HG03442 (cell line): ENCODE data around the gene LRRC34.

Source experiments
- ATAC-seq: cut with Tn5 transposase; IDR thresholded peaks from one replicate; pipeline ENCODE4 v1.9.1; 2021; ENCODE audit warnings: mild to moderate bottlenecking, moderate library complexity; ENCODE audit not compliant: unreplicated experiment

Gene LRRC34

GRCh38 chr3:169815590-169816150 lies 3.0 kb upstream of the LRRC34 start:
- ATAC-seq = no peak

GRCh38 chr3:169813757-169814517 lies 1.2 kb upstream of the LRRC34 start:
- ATAC-seq = peak; percentile 89

- no peak for ATAC-seq
Observed at GRCh38 chr3:169813278-169813677, 574 bp upstream of the LRRC34 start.

- ATAC-seq = peak; percentile 2
Observed at GRCh38 chr3:169811631-169812331, 923 bp downstream of the LRRC34 start.

GRCh38 chr3:169809230-169809795 lies 3.4 kb downstream of the LRRC34 start:
- ATAC-seq = no peak

- no peak for ATAC-seq
Observed at GRCh38 chr3:169804681-169805080, 8.0 kb downstream of the LRRC34 start.

GRCh38 chr3:169792359-169792758 lies 20.3 kb downstream of the LRRC34 start:
- no peak for ATAC-seq

- no peak for ATAC-seq
Observed at GRCh38 chr3:169790687-169791429, 21.8 kb downstream of the LRRC34 start.

- ATAC-seq = no peak
Observed at GRCh38 chr3:169790219-169790618, 22.5 kb downstream of the LRRC34 start.

GRCh38 chr3:169787791-169788190 lies 24.9 kb downstream of the LRRC34 start:
- no peak for ATAC-seq

- no peak for ATAC-seq
Observed at GRCh38 chr3:169787120-169787519, 25.6 kb downstream of the LRRC34 start.

GRCh38 chr3:169781209-169781855 lies 31.4 kb downstream of the LRRC34 start:
- no peak for ATAC-seq

GRCh38 chr3:169780742-169781141 lies 32.0 kb downstream of the LRRC34 start:
- no peak for ATAC-seq

- ATAC-seq = no peak
Observed at GRCh38 chr3:169777822-169778221, 34.9 kb downstream of the LRRC34 start.

GRCh38 chr3:169774186-169774585 lies 38.5 kb downstream of the LRRC34 start:
- no peak for ATAC-seq

- peak; percentile 79 for ATAC-seq
Observed at GRCh38 chr3:169772897-169773816, 39.5 kb downstream of the LRRC34 start, which contains the start of gene MYNN. MYNN (plus strand) TSS chr3:169773396; CDS start chr3:169774296, 900 bp downstream.

- ATAC-seq = peak; percentile 9
Observed at GRCh38 chr3:169772305-169772896, 40.3 kb downstream of the LRRC34 start.

GRCh38 chr3:169771497-169772304 lies 41.0 kb downstream of the LRRC34 start:
- ATAC-seq = no peak
